GM19324 (cell line): ENCODE data around the gene DDAH2.
A peak's percentile ranks its signal among the peaks of the same experiment; 100 is the strongest.
"Not testable (repeated sequence)": the region's sequence is repeated elsewhere in the genome, so short reads cannot be mapped to it uniquely, and the experiment has no call there.

Experiments used
- ATAC-seq: cut with Tn5 transposase; IDR thresholded peaks from one replicate; pipeline ENCODE4 v1.9.1; 2021; ENCODE audit warnings: mild to moderate bottlenecking, moderate library complexity; ENCODE audit not compliant: unreplicated experiment, low FRiP score

The DDAH2 gene

GRCh38 chr6:31715022-31715958 is 13.8 kb downstream of the DDAH2 start, which contains the start of gene LY6G6D:
TSS of gene LY6G6D (plus strand) at chr6:31715348. CDS start at chr6:31715356, 8 bp downstream.
- no peak for ATAC-seq

DNA sequence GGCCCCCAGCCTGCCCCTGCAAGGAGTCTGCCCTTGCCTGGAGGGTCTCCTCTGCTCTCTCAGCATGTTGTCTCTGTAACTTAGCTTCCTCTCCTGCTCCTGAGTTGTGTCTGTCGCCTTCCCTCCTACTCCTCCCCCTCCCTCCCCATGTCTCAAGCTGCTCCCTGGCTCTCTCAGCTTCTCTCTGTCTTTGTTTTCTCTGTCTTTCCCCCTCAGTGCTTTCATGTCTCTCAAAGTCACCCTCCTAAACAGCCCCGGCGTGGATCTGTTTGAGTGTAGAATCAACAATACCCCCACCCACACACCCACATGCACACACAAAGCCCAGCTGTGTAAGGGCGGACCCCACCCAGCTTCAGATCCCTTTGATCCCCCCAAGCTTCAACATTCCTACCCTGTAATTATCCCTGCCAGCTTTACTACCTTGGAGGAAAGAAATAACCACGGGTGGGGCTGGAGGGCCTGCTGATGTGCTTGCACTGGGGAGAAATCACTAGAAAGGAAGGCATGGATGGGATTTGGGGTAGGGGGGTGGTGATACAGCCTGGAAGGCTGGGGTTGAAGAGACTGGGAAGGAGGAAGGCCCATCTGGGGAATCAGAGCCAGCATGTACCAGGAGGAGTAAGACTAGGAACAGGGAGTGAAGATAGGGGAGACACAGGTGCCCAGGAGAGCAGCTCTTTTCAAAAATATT is 15.0 kb downstream of the DDAH2 start:
- ATAC-seq, result no peak

- ATAC-seq, result no peak
Observed at GRCh38 chr6:31713465-31713864, 15.6 kb downstream of the DDAH2 start.

DNA sequence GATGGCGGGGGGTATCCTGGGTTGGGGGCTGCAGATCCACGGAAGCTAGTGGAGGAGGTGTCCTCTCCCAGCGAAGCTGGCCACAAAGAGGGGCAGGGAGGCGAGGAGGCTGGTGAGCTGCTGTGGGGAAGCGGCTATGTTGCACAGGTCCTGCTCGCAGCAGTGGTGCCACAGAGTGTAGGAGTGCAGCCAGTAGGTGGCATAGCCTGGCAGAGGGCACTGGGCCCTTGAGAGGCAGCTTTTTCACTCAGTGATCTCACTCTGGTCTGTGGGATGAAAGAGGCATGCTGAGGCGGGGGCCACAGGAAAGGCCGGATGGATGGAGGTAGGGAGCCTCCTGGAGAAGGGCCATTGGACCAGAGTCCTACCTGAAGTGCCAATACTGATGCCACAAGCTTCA is 16.8 kb downstream of the DDAH2 start:
- no peak for ATAC-seq

DNA sequence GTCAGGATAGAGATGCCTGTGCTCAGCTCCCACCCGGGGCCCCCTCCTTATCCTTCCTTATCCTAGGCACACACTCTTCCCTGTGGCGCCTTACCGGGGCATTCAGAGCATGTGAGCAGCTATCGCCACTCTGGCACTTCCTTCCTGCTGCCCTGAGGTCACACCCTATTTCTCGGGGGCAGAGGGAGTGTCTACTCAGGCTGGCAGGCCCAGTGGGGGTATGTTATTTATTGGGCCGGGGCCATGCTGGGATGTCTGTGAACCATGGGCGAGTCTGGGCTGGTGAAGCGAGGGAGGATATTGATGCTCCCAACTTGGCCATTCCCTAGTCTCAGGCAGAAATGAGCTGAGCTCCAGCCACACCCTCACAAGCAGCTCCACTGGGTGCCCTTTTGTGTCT is 17.9 kb downstream of the DDAH2 start:
- ATAC-seq, result no peak

DNA sequence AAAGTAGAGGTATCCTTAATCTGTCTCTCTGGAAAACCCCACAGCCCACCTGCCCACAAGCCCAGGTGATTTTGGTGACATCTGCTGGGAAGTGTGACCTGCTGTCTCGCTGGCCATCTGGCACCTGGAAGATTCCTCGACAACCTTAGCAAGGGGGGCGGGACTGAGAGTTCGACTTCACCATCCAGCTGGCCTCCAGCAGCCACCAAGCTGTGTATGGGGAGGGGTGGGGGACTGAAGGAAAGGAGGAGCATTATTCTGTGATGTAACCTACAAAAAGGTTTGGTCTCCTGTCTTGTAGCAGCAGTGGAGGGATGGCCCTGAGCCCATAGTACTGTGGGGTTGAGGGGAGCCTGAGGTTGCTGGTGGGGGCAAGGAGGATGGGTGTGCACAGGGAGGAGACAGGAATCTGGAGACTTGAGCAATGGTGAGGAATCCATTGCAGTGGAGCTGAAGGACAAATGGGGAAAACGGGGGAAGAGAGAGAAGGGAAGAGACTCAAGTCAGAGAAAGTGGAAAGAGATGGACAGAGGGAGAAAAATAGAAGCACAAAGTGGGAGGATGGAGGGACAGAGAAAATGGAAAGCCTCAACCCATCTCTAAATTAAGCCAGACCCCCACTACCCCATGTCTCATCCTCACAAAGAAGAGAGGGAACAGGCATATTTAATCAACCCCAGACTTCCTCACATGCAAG is 18.4 kb downstream of the DDAH2 start:
- no peak for ATAC-seq

DNA sequence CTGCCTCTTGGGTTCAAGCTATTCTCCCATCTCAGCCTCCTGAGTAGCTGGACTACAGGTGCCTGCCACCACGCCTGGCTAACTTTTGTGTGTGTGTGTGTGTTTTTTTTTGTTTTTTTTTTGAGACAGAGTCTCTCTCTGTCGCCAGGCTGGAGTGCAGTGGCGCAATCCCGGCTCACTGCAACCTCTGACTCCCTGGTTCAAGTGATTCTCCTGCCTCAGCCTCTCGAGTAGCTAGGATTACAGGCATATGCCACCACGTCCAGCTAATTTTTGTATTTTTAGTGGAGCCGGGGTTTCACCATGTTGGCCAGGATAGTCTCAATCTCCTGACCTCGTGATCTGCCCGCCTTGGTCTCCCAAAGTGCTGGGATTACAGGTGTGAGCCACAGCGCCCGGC is 19.9 kb downstream of the DDAH2 start:
- ATAC-seq, result not testable (repeated sequence)

DNA sequence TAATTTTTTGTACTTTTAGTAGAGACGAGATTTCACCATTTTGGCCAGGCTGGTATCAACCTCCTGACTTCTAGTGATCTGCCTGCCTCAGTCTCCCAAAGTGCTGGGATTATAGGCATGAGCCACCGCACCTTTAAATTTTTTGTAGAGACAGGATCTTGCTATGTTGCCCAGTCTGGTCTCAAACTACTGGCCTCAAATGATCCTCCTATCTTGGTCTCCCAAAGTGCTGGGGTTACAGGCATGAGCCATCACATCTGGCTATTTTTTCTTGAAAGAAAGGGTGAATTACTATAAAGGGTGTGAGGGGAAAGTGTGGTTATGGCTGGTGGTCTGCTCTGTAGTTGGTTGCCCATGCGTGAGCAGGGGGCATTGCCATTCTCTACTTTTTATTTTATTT is 20.9 kb downstream of the DDAH2 start:
- ATAC-seq, result no peak

DNA sequence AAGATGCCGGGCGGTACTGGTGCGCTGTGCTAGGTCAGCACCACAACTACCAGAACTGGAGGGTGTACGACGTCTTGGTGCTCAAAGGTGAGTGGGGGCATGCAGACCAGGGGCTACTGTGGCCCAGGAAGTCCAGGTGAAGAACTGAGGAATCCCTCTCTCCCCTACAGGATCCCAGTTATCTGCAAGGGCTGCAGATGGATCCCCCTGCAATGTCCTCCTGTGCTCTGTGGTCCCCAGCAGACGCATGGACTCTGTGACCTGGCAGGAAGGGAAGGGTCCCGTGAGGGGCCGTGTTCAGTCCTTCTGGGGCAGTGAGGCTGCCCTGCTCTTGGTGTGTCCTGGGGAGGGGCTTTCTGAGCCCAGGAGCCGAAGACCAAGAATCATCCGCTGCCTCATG is 21.4 kb downstream of the DDAH2 start:
- ATAC-seq, result no peak

DNA sequence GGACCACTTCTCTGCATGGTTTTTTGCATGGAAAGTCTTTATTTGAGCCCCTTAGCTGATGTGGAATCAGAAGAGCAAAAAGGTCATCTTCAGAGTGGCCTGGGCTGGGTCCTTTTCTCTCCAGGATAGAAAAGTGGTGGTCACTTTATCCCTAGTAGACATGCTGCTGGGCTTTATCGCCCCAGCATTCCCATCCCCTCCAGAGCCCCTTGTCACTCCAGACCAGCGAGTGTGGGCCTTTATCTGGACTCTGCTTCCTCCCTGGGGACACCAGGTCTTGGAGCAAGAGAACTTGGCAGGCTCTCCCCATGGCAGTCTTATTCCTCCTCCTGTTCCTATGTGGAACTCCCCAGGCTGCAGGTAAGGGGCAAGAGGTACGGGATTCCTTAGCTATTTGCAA is 22.5 kb downstream of the DDAH2 start, which contains the start of gene LY6G6F:
Gene LY6G6F, plus strand, starts transcription at position 268 of the 400 bp plus-strand sequence. Its CDS starts 41 bp downstream, at position 309.
- ATAC-seq, result no peak

DNA sequence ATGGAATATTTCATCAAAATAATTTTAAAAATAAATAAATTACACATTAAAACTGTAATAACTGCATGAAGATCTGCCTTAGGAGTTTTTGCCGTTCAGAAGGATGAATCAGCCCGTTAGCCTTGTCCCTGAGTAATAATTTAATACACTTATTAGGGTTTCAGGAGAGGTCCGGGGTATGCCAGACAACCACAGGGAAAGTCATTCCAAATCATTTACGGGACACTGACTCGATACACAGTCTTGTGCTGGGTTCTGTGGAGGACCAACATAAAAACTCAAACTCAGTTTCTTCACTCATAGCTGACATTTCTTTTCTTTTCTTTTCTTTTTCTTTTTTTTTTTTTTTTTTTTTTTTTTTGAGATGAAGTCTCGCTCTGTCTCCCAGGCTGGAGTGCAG is 23.2 kb downstream of the DDAH2 start:
- ATAC-seq, result no peak

DNA sequence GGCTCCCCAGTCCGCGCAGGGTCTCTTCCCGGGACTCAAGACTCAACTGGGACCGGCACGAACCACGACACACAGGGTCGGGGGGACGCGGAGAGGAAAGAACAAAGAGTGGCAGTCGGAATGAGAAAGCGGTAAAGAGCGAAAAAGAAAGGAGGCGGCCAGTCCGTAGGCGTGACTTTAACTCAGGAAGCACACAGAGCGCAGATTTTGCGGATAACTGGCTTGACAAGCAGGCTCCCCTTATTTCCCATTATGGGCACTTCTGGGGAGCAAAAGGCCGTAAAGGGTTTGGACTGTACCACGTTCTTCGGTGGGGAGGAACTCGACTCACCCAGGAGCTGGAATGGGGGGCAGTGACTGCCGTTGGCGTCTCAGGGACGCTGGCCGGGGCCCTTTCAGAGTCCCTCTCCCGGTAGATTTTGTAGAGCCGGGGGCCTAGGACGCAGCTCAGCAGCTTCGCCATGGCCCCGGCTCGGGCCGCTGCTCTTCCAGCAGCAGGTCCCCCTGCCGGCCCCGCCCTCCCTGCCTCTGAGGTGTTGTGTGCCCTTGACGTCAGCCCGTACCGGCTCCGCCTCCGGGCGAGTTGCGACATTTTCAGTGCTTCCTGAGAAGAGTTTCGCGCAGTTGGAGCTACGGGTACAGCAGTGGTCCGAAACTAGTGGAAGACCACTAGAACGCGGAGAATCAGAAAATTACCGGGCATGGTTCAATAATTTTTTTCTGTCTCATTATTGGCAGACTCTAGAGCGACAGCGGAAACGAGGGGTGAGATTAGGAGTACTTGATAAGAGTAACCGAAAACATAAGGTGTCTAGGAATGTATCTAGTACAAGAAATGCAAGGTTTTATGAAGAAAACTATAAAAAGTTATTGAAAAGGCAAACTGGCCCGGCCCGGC is 26.0 kb downstream of the DDAH2 start, which contains the start of gene ABHD16A:
Gene ABHD16A, minus strand, starts transcription at position 506 of the 898 bp plus-strand sequence. Its CDS starts 43 bp downstream, at position 463.
- peak; percentile 79 for ATAC-seq

GRCh38 chr6:31702405-31702818 is 26.7 kb downstream of the DDAH2 start:
- no peak for ATAC-seq

- ATAC-seq, result no peak
Observed at GRCh38 chr6:31701666-31702404, 27.3 kb downstream of the DDAH2 start.

DNA sequence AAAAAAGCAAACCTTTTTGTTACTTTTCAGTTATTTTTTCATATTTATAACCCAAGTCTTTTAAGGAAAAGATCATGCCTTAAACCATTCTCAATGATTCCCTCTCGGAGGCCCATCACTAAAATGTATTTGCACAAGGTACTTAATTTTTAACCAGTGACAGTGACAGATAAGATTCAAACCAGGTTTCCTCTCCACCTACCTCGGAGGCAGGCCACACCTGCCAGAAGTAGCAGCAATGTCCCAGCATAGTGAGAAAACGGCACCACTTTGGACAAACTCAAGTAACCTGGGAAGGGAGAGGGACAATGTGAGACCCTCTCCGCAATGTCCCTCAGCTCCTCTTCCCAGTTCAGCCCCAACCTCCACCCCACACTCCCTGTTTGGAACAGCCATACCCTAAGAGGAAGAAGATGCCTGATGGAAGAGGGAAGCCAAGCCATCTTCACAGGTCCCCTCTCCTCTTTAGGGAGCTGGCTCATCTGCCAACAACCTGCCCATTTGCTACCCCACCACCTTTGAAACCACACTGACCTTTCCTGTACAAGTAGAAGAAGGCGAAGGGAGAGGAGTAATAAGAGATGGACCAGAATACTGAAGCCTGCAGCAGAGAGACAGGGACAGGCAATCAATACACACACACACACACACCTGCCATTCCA is 28.2 kb downstream of the DDAH2 start:
- no peak for ATAC-seq

- ATAC-seq, result no peak
Observed at GRCh38 chr6:31697555-31697954, 31.5 kb downstream of the DDAH2 start.

GRCh38 chr6:31693535-31693934 is 35.6 kb downstream of the DDAH2 start:
- no peak for ATAC-seq

- no peak for ATAC-seq
Observed at GRCh38 chr6:31692886-31693285, 36.2 kb downstream of the DDAH2 start.

- ATAC-seq, result no peak
Observed at GRCh38 chr6:31692353-31692752, 36.7 kb downstream of the DDAH2 start.
